ENCODE results near the gene NLRP5. TPM values are rescaled to one million over a fixed set of nuclear protein-coding genes. Genes with fewer than 3 reads are reported as not detected.

The NLRP5 gene
- total RNA-seq, 1 donor from 2014 or later = not detected

DNA sequence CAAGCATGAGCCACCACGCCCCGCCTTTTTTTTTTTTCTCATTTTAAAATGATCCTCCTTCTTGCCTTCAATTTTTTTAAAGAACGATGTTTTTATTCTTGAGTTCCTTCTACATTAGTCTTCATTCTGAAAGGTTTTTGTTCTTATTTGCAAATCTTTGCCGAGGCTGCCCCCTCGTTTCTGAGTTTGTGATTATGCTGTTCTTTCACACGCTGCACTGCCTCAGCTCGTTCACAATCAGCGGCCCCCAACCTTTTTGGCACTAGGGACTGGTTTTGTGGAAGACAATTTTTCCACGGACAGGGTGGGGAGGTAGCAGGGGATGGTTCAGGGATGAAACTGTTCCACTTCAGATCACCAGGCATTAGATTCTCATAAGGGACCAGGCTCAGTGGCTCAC is 107.9 kb downstream of the NLRP5 start:
- TF ChIP-seq CTCF (IDR thresholded peaks at IDR 0.05; ENCODE audit: insufficient read depth, low read depth, low read length) (no peak), EZH2 (IDR thresholded peaks at IDR 0.05; ENCODE audit: insufficient read depth, low read length) (no peak)
- Histone ChIP-seq H3K9me3 (ENCODE audit: insufficient read depth, low read depth, low read length) (peaks cover 5% of the 10 kb centered on the region), H4K20me1 (ENCODE audit: insufficient read depth, low read length) (peaks cover 52% of the 10 kb centered on the region), H3K9ac (ENCODE audit: low read length) (no peak overlapping the region), H3K4me1 (ENCODE audit: insufficient read depth, low read length) (peaks cover 9% of the 10 kb centered on the region), H3K4me3 (ENCODE audit: insufficient read depth, low read depth, low read length) (no peak overlapping the region), H3K27ac (ENCODE audit: low read depth, low read length) (no peak overlapping the region), H3K27me3 (ENCODE audit: insufficient read depth, low read length) (no peaks in the 10 kb centered on the region), H3K79me2 (ENCODE audit: insufficient read depth, low read length) (peaks cover 56% of the 10 kb centered on the region), H2AFZ (ENCODE audit: low read depth, low read length) (no peak overlapping the region), H3K4me2 (ENCODE audit: low read length) (no peak overlapping the region), H3K36me3 (ENCODE audit: insufficient read depth, low read length) (no peaks in the 10 kb centered on the region)
- peaks cover 7% of the 10 kb centered on the region for H3K4me1 Mint-ChIP-seq (ENCODE audit: low read depth, unreplicated experiment)
- no peak for DNase-seq (ENCODE audit: low read depth)
- H3K36me3 Mint-ChIP-seq (ENCODE audit: low read depth, unreplicated experiment) = peaks cover 13% of the 10 kb centered on the region
- H3K27ac Mint-ChIP-seq (ENCODE audit: unreplicated experiment) = no peak overlapping the region
- FAIRE-seq = no peak
- H3K27me3 Mint-ChIP-seq (ENCODE audit: low read depth, unreplicated experiment) = no peaks in the 10 kb centered on the region
- H3K4me3 Mint-ChIP-seq (ENCODE audit: unreplicated experiment) = no peak overlapping the region
- H3K9me3 Mint-ChIP-seq (ENCODE audit: unreplicated experiment) = peaks cover 3% of the 10 kb centered on the region

DNA sequence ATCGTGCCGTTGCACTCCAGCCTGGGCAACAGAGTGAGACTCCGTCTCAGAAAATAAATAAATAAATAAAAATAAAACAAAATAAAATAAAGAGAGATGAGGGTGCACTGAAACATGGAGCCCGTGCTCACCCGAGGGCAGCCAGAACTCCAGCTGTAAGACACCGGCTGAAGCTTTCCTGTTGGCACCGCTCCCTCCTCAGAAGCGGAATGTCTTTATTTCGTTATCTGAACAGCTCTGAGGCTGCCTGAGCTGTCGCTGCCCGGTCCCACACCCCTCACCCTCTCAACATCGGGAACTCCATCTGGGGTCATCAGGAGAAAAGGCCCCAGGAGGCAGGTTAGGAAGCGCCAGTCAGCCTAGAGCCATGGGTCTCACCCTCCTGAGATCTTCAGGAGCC is 110.1 kb downstream of the NLRP5 start:
- H4K20me1 ChIP-seq (ENCODE audit: insufficient read depth, low read length) = peaks cover 38% of the 10 kb centered on the region
- FAIRE-seq (no peak), DNase-seq (ENCODE audit: low read depth) (no peak)
- peaks cover 5% of the 10 kb centered on the region for H3K9me3 ChIP-seq (ENCODE audit: insufficient read depth, low read depth, low read length)
- H3K9ac ChIP-seq (ENCODE audit: low read length) = no peak overlapping the region
- H3K36me3 ChIP-seq (ENCODE audit: insufficient read depth, low read length) = no peaks in the 10 kb centered on the region
- no peak for TF ChIP-seq EZH2 (IDR thresholded peaks at IDR 0.05; ENCODE audit: insufficient read depth, low read length)
- TF ChIP-seq CTCF (IDR thresholded peaks at IDR 0.05; ENCODE audit: insufficient read depth, low read depth, low read length) = no peak
- Mint-ChIP-seq H3K27ac (ENCODE audit: unreplicated experiment) (no peak overlapping the region), H3K9me3 (ENCODE audit: unreplicated experiment) (peaks cover 3% of the 10 kb centered on the region), H3K27me3 (ENCODE audit: low read depth, unreplicated experiment) (no peaks in the 10 kb centered on the region), H3K4me1 (ENCODE audit: low read depth, unreplicated experiment) (no peaks in the 10 kb centered on the region), H3K36me3 (ENCODE audit: low read depth, unreplicated experiment) (peaks cover 13% of the 10 kb centered on the region), H3K4me3 (ENCODE audit: unreplicated experiment) (no peak overlapping the region)
- H3K4me1 ChIP-seq (ENCODE audit: insufficient read depth, low read length) = no peaks in the 10 kb centered on the region
- no peak overlapping the region for H2AFZ ChIP-seq (ENCODE audit: low read depth, low read length)
- no peak overlapping the region for H3K4me3 ChIP-seq (ENCODE audit: insufficient read depth, low read depth, low read length)
- no peak overlapping the region for H3K4me2 ChIP-seq (ENCODE audit: low read length)
- no peak overlapping the region for H3K27ac ChIP-seq (ENCODE audit: low read depth, low read length)
- H3K27me3 ChIP-seq (ENCODE audit: insufficient read depth, low read length) = no peaks in the 10 kb centered on the region
- H3K79me2 ChIP-seq (ENCODE audit: insufficient read depth, low read length) = peaks cover 49% of the 10 kb centered on the region

DNA sequence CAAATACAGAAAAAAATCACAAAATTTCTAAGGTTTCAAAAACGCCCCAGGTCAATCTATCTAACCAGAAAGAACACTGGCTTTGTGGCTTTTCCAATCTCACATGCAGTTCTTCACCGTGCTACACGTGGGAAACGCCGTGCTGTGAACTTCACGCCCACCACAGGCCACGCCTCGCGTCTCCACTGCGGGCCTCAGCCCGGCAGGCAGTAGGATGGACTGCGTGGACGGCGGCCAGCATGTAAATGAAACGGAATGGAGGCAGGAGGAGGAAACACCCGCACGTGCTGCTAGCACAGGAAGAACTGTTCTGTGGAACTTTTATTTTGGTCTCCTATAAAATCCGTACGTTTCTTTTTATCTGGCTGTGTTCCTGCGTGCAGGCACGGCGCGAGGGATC is 110.7 kb downstream of the NLRP5 start:
- Histone ChIP-seq H3K27me3 (ENCODE audit: insufficient read depth, low read length) (no peaks in the 10 kb centered on the region), H3K79me2 (ENCODE audit: insufficient read depth, low read length) (peaks cover 48% of the 10 kb centered on the region), H3K9ac (ENCODE audit: low read length) (no peak overlapping the region), H3K27ac (ENCODE audit: low read depth, low read length) (no peak overlapping the region), H4K20me1 (ENCODE audit: insufficient read depth, low read length) (peaks cover 38% of the 10 kb centered on the region), H3K4me3 (ENCODE audit: insufficient read depth, low read depth, low read length) (no peak overlapping the region), H3K36me3 (ENCODE audit: insufficient read depth, low read length) (no peaks in the 10 kb centered on the region), H2AFZ (ENCODE audit: low read depth, low read length) (no peak overlapping the region), H3K9me3 (ENCODE audit: insufficient read depth, low read depth, low read length) (peaks cover 5% of the 10 kb centered on the region), H3K4me1 (ENCODE audit: insufficient read depth, low read length) (no peaks in the 10 kb centered on the region), H3K4me2 (ENCODE audit: low read length) (no peak overlapping the region)
- Mint-ChIP-seq H3K9me3 (ENCODE audit: unreplicated experiment) (peaks cover 3% of the 10 kb centered on the region), H3K4me3 (ENCODE audit: unreplicated experiment) (no peak overlapping the region), H3K36me3 (ENCODE audit: low read depth, unreplicated experiment) (peaks cover 13% of the 10 kb centered on the region), H3K4me1 (ENCODE audit: low read depth, unreplicated experiment) (no peaks in the 10 kb centered on the region), H3K27me3 (ENCODE audit: low read depth, unreplicated experiment) (no peaks in the 10 kb centered on the region), H3K27ac (ENCODE audit: unreplicated experiment) (no peak overlapping the region)
- TF ChIP-seq CTCF (IDR thresholded peaks at IDR 0.05; ENCODE audit: insufficient read depth, low read depth, low read length) (no peak), EZH2 (IDR thresholded peaks at IDR 0.05; ENCODE audit: insufficient read depth, low read length) (no peak)
- DNase-seq (ENCODE audit: low read depth) (no peak), FAIRE-seq (no peak)
